ENCODE data around the gene NKAIN1. TPM values are rescaled to one million over a fixed set of nuclear protein-coding genes. Genes with fewer than 3 reads are reported as not detected.
"Not testable (repeated sequence)": the region's sequence is repeated elsewhere in the genome, so short reads cannot be mapped to it uniquely, and the experiment has no call there.

NKAIN1 gene
- polyA plus RNA-seq, 4 donors: 3.7 to 5.0 (median 3.9) TPM

- no peak for DNase-seq (ENCODE audit: low read depth in 4 of 4, low spot score in 3 of 4)
Measured at GRCh38 chr1:31155216-31155806, 84.4 kb downstream of the NKAIN1 start.

DNA sequence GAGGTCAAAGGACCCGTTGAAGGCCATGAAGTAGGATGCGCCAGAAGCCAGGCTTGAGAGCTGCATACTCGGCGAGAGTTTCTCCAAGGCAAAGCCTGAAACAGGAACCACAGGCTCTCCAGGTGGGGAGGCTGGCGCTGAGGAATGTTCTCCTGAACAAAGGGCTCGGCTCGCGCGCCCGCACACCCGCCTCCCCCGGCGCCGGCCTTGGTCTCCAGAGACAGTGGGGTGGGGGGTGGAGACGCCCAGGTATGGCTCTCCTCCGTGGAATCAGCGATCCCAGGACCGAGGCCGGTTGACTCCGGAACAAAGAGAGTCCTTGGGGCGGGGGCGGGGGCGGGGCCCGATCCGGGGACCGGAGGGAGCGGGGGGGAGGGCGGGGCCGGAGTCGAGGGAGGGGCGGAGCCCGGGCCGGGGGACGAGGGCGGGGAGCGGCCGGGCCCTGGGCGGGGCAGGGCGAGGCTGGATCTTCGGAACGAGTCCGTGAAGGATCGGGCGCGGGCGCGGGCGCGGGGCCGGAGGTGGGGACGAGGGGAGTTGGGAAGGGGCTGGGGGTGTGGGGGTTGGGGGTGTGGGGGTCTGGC is 85.0 kb downstream of the NKAIN1 start:
- DNase-seq (ENCODE audit: low read depth in 4 of 4, low spot score in 3 of 4): peak in 3 of 4 donors; percentile 73 to 80 (median 73)

- DNase-seq (ENCODE audit: low read depth in 4 of 4, low spot score in 3 of 4): no peak
Measured at GRCh38 chr1:31154000-31154631, 85.6 kb downstream of the NKAIN1 start.

- DNase-seq (ENCODE audit: low read depth in 4 of 4, low spot score in 3 of 4): no peak
Measured at GRCh38 chr1:31153423-31153822, 86.3 kb downstream of the NKAIN1 start.

GRCh38 chr1:31152181-31152795 is 87.4 kb downstream of the NKAIN1 start:
- no peak for DNase-seq (ENCODE audit: low read depth in 4 of 4, low spot score in 3 of 4)

GRCh38 chr1:31151402-31151801 is 88.3 kb downstream of the NKAIN1 start:
- no peak for DNase-seq (ENCODE audit: low read depth in 4 of 4, low spot score in 3 of 4)

DNA sequence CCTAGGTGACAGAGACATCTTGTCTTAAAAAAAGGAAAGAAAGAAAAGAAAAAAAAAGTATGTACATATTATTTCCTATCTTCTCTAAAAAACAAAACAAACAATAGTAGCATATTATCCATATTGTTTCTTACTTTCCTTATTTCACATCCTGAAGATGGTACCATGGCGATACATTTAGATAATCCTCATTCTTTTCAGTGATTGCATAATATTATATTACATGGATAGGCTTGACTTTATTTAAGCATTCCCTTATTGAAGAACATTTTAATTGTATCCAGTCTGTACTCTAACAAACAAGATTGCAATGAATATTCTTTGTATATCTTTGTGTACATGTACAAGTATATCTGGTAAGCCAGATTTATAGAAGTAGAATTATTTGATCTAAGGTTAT is 91.3 kb downstream of the NKAIN1 start:
- no peak for DNase-seq (ENCODE audit: low read depth in 4 of 4, low spot score in 3 of 4)

- DNase-seq (ENCODE audit: low read depth in 4 of 4, low spot score in 3 of 4): no peak
Measured at GRCh38 chr1:31145648-31146047, 94.0 kb downstream of the NKAIN1 start.

GRCh38 chr1:31144442-31144841 is 95.2 kb downstream of the NKAIN1 start:
- no peak for DNase-seq (ENCODE audit: low read depth in 4 of 4, low spot score in 3 of 4)

GRCh38 chr1:31143455-31143854 is 96.2 kb downstream of the NKAIN1 start:
- DNase-seq (ENCODE audit: low read depth in 4 of 4, low spot score in 3 of 4): no peak

GRCh38 chr1:31142406-31142805 is 97.3 kb downstream of the NKAIN1 start:
- no peak for DNase-seq (ENCODE audit: low read depth in 4 of 4, low spot score in 3 of 4)

DNA sequence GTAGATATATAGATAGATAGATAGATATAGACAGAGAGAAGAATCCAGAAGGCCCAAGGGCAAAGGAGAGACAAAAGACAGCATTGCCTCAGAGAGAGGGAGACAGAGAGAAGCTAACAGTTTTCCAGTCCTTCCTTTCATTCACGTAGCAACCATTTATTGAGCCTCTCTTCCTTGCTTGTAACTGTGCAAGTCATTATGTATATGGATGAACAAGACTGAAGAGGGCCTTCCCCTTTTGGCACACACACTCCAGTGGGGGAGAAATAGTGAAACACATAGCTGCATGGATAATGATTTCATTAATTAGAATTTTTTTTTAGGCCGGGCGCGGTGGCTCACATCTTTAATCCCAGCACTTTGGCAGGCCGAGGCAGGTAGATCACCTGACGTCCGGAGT is 99.4 kb downstream of the NKAIN1 start:
- no peak for DNase-seq (ENCODE audit: low read depth in 4 of 4, low spot score in 3 of 4)

DNA sequence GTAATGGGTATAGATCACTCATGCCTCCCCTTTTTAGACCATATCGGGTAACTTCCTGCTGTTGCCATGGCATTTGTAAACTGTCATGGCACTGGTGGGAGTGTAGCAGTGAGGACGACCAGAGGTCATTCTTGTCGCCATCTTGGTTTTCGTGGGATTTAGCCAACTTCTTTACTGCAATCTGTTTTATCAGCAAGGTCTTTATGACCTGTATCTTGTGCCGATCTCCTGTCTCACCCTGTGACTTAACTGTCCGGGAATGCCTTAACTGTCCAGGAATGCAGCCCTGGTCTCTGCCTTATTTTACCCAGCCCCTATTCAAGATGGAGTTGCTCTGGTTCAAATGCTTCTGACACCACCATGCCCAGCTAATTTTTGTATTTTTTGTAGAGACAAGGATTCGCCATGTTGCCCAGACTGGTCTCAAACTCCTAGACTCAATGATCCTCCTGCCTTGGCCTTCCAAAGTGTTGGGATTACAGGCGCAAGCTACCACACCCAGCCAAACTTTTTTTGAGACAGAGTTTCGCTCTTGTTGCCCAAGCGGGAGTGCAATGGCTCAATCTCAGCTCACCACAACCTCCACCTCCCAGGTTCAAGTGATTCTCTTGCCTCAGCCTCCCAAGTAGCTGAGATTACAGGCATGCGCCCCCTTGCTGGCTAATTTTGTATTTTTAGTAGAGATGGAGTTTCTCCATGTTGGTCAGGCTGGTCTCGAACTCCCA is 100.7 kb downstream of the NKAIN1 start:
- DNase-seq (ENCODE audit: low read depth in 4 of 4, low spot score in 3 of 4): not testable (repeated sequence)

- not testable (repeated sequence) for DNase-seq (ENCODE audit: low read depth in 4 of 4, low spot score in 3 of 4)
Measured at GRCh38 chr1:31137873-31138272, 101.8 kb downstream of the NKAIN1 start.

GRCh38 chr1:31135973-31136600 is 103.6 kb downstream of the NKAIN1 start:
- no peak for DNase-seq (ENCODE audit: low read depth in 4 of 4, low spot score in 3 of 4)

GRCh38 chr1:31133368-31133767 is 106.3 kb downstream of the NKAIN1 start:
- no peak for DNase-seq (ENCODE audit: low read depth in 4 of 4, low spot score in 3 of 4)

Other genes starting within 250 kb of the NKAIN1 start
- 100 to 1,000 TPM in 3 of 4 donors, 10 to 100 TPM in 1; 81.1 to 128 (median 114) TPM for gene PUM1, start 174.2 kb downstream of the NKAIN1 start, polyA plus RNA-seq (ENCODE audit: insufficient read length in 4 of 4)
- gene SNRNP40, start 56.9 kb upstream of the NKAIN1 start, polyA plus RNA-seq (ENCODE audit: insufficient read length in 4 of 4): 10 to 100 TPM; 52.2 to 76.0 (median 70.1) TPM
- gene ZCCHC17, start 57.1 kb upstream of the NKAIN1 start, polyA plus RNA-seq (ENCODE audit: insufficient read length in 4 of 4): 10 to 100 TPM; 33.6 to 54.9 (median 47.3) TPM
- 10 to 100 TPM; 35.4 to 79.0 (median 63.9) TPM for gene FABP3, start 133.2 kb upstream of the NKAIN1 start, polyA plus RNA-seq (ENCODE audit: insufficient read length in 4 of 4)
- 10 to 100 TPM in 3 of 4 donors, 1 to 10 TPM in 1; 8.8 to 51.2 (median 41.6) TPM for gene SERINC2, start 173.3 kb upstream of the NKAIN1 start, polyA plus RNA-seq (ENCODE audit: insufficient read length in 4 of 4)